GM12892 (cell line): ENCODE measurements around the gene RPS6KA2.

Source experiments
- POLR2A ChIP-seq: IDR thresholded peaks from 2 replicates; pipeline ENCODE4 v1.6.1; 2011; ENCODE audit warnings: low read depth, low read length, control low read depth
- POLR2AphosphoS5 ChIP-seq: IDR thresholded peaks from 2 replicates; pipeline ENCODE4 v1.6.1; 2011; ENCODE audit warnings: low read depth, low read length, control low read depth

- TF ChIP-seq POLR2A: no peak
- no peak for TF ChIP-seq POLR2AphosphoS5
These were observed 156.1 kb downstream of the RPS6KA2 start for GRCh38 chr6:166470863-166471410.
